ENCODE results near the gene NLRC5.

Gene NLRC5

GRCh38 chr16:56999409-57000270 lies 10.3 kb downstream of the NLRC5 start:
- no peak overlapping the region for H3K4me3 ChIP-seq (ENCODE audit: low read depth, low read length)
- no peaks in the 10 kb centered on the region for H3K9me3 ChIP-seq (ENCODE audit: severe bottlenecking)
- TF ChIP-seq CTCF (IDR thresholded peaks at IDR 0.05; ENCODE audit: low read depth, low read length) = no peak
- DNase-seq = no peak
- no peaks in the 10 kb centered on the region for H3K36me3 ChIP-seq
- H3K27ac ChIP-seq = no peak overlapping the region
- H3K27me3 ChIP-seq (ENCODE audit: insufficient read depth, low read depth, severe bottlenecking) = no peaks in the 10 kb centered on the region

GRCh38 chr16:57000271-57001025 lies 11.1 kb downstream of the NLRC5 start:
- no peak overlapping the region for H3K27ac ChIP-seq
- H3K9me3 ChIP-seq (ENCODE audit: severe bottlenecking) = no peaks in the 10 kb centered on the region
- no peak overlapping the region for H3K4me3 ChIP-seq (ENCODE audit: low read depth, low read length)
- no peak for DNase-seq
- H3K36me3 ChIP-seq = no peaks in the 10 kb centered on the region
- TF ChIP-seq CTCF (IDR thresholded peaks at IDR 0.05; ENCODE audit: low read depth, low read length) = no peak
- H3K27me3 ChIP-seq (ENCODE audit: insufficient read depth, low read depth, severe bottlenecking) = no peaks in the 10 kb centered on the region

GRCh38 chr16:57001026-57001679 lies 11.8 kb downstream of the NLRC5 start:
- Histone ChIP-seq H3K4me3 (ENCODE audit: low read depth, low read length) (no peak overlapping the region), H3K9me3 (ENCODE audit: severe bottlenecking) (no peaks in the 10 kb centered on the region), H3K27me3 (ENCODE audit: insufficient read depth, low read depth, severe bottlenecking) (no peaks in the 10 kb centered on the region), H3K36me3 (no peaks in the 10 kb centered on the region), H3K27ac (no peak overlapping the region)
- TF ChIP-seq CTCF (IDR thresholded peaks at IDR 0.05; ENCODE audit: low read depth, low read length) = no peak
- no peak for DNase-seq

GRCh38 chr16:57003439-57004386 lies 14.4 kb downstream of the NLRC5 start:
- no peak for DNase-seq
- Histone ChIP-seq H3K9me3 (ENCODE audit: severe bottlenecking) (no peaks in the 10 kb centered on the region), H3K27me3 (ENCODE audit: insufficient read depth, low read depth, severe bottlenecking) (no peaks in the 10 kb centered on the region), H3K36me3 (no peaks in the 10 kb centered on the region), H3K4me3 (ENCODE audit: low read depth, low read length) (no peak overlapping the region), H3K27ac (no peak overlapping the region)
- TF ChIP-seq CTCF (IDR thresholded peaks at IDR 0.05; ENCODE audit: low read depth, low read length) = no peak

Measured in WERI-Rb-1 (cell line).